ENCODE measurements around the gene CRYZL1. TPM values are rescaled to one million over a fixed set of nuclear protein-coding genes. Genes with fewer than 3 reads are reported as not detected.

The CRYZL1 gene
- total RNA-seq, 1 donor from 2014 or later = 43.6 TPM

GRCh38 chr21:33552999-33553598, 88.4 kb downstream of the CRYZL1 start:
- Mint-ChIP-seq H3K36me3 (ENCODE audit: unreplicated experiment) (peaks cover 66% of the 10 kb centered on the region), H3K4me3 (ENCODE audit: unreplicated experiment) (no peak overlapping the region), H3K4me1 (ENCODE audit: unreplicated experiment) (peaks cover 13% of the 10 kb centered on the region), H3K27me3 (ENCODE audit: unreplicated experiment) (no peaks in the 10 kb centered on the region), H3K9me3 (ENCODE audit: unreplicated experiment) (no peaks in the 10 kb centered on the region), H3K27ac (ENCODE audit: unreplicated experiment) (no peak overlapping the region)
- TF ChIP-seq, protein P1, sequence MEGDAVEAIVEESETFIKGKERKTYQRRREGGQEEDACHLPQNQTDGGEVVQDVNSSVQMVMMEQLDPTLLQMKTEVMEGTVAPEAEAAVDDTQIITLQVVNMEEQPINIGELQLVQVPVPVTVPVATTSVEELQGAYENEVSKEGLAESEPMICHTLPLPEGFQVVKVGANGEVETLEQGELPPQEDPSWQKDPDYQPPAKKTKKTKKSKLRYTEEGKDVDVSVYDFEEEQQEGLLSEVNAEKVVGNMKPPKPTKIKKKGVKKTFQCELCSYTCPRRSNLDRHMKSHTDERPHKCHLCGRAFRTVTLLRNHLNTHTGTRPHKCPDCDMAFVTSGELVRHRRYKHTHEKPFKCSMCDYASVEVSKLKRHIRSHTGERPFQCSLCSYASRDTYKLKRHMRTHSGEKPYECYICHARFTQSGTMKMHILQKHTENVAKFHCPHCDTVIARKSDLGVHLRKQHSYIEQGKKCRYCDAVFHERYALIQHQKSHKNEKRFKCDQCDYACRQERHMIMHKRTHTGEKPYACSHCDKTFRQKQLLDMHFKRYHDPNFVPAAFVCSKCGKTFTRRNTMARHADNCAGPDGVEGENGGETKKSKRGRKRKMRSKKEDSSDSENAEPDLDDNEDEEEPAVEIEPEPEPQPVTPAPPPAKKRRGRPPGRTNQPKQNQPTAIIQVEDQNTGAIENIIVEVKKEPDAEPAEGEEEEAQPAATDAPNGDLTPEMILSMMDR (IDR thresholded peaks at IDR 0.05) = no peak
- DNase-seq (ENCODE audit: extremely low spot score, unreplicated experiment) = no peak

DNA sequence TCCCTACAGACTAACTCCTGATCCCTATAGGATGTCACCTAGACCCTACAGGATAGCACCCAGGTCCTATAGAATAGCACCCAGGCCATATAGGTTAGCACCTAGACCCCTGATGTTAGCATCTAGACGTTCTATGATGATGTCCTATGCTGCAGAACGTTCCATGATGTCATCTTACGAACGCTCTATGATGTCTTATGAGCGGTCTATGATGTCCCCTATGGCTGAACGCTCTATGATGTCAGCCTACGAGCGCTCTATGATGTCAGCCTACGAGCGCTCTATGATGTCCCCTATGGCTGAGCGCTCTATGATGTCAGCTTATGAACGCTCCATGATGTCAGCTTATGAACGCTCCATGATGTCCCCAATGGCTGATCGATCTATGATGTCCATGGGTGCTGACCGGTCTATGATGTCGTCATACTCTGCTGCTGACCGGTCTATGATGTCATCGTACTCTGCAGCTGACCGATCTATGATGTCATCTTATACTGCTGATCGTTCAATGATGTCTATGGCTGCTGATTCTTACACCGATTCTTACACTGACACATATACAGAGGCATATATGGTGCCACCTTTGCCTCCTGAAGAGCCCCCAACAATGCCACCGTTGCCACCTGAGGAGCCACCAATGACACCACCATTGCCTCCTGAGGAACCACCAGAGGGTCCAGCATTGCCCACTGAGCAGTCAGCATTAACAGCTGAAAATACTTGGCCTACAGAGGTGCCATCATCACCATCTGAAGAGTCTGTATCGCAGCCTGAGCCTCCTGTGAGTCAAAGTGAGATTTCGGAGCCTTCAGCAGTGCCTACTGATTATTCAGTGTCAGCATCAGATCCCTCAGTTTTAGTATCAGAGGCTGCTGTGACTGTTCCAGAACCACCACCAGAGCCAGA, 89.2 kb downstream of the CRYZL1 start:
- TF ChIP-seq, protein P1 (IDR thresholded peaks at IDR 0.05) = no peak
- DNase-seq (ENCODE audit: extremely low spot score, unreplicated experiment) = no peak
- Mint-ChIP-seq H3K27ac (ENCODE audit: unreplicated experiment) (no peak overlapping the region), H3K36me3 (ENCODE audit: unreplicated experiment) (peaks cover 58% of the 10 kb centered on the region), H3K27me3 (ENCODE audit: unreplicated experiment) (no peaks in the 10 kb centered on the region), H3K4me3 (ENCODE audit: unreplicated experiment) (no peak overlapping the region), H3K9me3 (ENCODE audit: unreplicated experiment) (no peaks in the 10 kb centered on the region), H3K4me1 (ENCODE audit: unreplicated experiment) (peaks cover 13% of the 10 kb centered on the region)

DNA sequence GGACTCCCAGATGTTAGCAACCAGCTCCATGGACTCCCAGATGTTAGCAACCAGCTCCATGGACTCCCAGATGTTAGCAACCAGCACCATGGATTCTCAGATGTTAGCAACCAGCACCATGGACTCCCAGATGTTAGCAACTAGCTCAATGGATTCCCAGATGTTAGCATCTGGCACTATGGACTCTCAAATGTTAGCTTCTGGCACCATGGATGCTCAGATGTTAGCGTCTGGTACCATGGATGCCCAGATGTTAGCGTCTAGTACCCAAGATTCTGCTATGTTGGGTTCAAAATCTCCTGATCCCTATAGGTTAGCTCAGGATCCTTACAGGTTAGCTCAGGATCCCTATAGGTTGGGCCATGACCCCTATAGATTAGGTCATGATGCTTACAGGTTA, 89.9 kb downstream of the CRYZL1 start:
- TF ChIP-seq, protein P1 (IDR thresholded peaks at IDR 0.05) = no peak
- H3K27ac Mint-ChIP-seq (ENCODE audit: unreplicated experiment) = no peak overlapping the region
- no peak overlapping the region for H3K4me3 Mint-ChIP-seq (ENCODE audit: unreplicated experiment)
- H3K4me1 Mint-ChIP-seq (ENCODE audit: unreplicated experiment) = peaks cover 13% of the 10 kb centered on the region
- no peak for DNase-seq (ENCODE audit: extremely low spot score, unreplicated experiment)
- H3K9me3 Mint-ChIP-seq (ENCODE audit: unreplicated experiment) = no peaks in the 10 kb centered on the region
- H3K36me3 Mint-ChIP-seq (ENCODE audit: unreplicated experiment) = peaks cover 53% of the 10 kb centered on the region
- H3K27me3 Mint-ChIP-seq (ENCODE audit: unreplicated experiment) = no peaks in the 10 kb centered on the region

DNA sequence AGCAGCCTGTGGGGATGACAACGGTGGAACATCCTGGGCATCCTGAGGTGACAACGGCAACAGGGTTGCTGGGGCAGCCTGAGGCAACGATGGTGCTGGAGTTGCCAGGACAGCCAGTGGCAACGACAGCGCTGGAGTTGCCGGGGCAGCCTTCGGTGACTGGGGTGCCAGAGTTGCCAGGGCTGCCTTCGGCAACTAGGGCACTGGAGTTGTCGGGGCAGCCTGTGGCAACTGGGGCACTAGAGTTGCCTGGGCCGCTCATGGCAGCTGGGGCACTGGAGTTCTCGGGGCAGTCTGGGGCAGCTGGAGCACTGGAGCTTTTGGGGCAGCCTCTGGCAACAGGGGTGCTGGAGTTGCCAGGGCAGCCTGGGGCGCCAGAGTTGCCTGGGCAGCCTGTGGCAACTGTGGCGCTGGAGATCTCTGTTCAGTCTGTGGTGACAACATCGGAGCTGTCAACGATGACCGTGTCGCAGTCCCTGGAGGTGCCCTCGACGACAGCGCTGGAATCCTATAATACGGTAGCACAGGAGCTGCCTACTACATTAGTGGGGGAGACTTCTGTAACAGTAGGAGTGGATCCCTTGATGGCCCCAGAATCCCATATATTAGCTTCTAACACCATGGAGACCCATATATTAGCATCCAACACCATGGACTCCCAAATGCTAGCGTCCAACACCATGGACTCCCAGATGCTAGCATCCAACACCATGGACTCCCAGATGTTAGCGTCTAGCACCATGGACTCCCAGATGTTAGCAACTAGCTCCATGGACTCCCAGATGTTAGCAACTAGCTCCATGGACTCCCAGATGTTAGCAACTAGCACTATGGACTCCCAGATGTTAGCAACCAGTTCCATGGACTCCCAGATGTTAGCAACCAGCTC, 90.5 kb downstream of the CRYZL1 start:
- TF ChIP-seq, protein P1 (IDR thresholded peaks at IDR 0.05) = no peak
- Mint-ChIP-seq H3K27ac (ENCODE audit: unreplicated experiment) (no peak overlapping the region), H3K27me3 (ENCODE audit: unreplicated experiment) (no peaks in the 10 kb centered on the region), H3K36me3 (ENCODE audit: unreplicated experiment) (peaks cover 51% of the 10 kb centered on the region), H3K9me3 (ENCODE audit: unreplicated experiment) (no peaks in the 10 kb centered on the region), H3K4me1 (ENCODE audit: unreplicated experiment) (peaks cover 12% of the 10 kb centered on the region), H3K4me3 (ENCODE audit: unreplicated experiment) (no peak overlapping the region)
- no peak for DNase-seq (ENCODE audit: extremely low spot score, unreplicated experiment)
